ENCODE data around the gene EFCAB12. TPM values are rescaled to one million over a fixed set of nuclear protein-coding genes. Genes with fewer than 3 reads are reported as not detected.

Gene EFCAB12
- total and polyA plus RNA-seq, 9 donors = 0.04 to 0.41 (median 0.10) TPM

DNA sequence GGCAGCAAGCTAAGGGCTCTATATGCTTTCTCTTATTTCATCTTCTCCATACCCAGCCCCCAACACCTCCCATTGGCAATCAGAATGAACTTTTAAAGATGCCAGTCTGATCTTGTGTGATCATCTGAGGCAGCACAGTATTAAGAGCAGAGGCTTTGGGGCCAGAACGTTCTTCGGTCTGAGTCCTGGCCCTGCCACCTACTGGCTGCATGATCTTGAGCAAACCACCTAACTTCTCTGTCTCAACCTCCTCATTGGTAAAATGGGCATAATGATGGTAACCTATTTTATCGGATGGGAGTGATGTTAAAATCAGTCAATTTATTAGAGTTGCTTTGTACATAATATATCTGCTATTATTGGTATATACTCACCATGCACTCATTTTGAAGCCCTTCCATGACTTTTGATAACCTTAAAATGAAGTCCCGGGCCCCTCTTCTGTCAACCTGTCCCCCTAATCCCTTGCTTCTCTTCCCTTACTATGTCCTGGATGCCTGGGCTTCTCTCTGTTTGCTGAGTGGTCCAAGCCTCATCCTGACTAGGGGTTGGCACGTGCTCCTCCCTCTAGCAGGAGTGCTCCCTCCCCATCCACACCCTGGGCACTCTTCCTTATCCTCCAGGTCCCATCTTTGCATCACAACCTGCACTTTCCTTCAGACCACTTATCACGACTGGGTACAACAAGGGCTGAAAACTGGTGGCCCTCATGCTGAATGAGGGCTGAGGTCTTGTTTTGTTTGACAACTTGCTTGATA lies 6.3 kb downstream of the EFCAB12 start:
- H3K9me3 ChIP-seq (replicated peaks; ENCODE audit: control insufficient read depth, low read depth, low read length) = no peaks in the 10 kb centered on the region
- 93% methylated on average over 2 of the region's 6 CpGs for WGBS (ENCODE audit: insufficient coverage)
- H3K36me3 ChIP-seq (ENCODE audit: control insufficient read depth, insufficient read depth, low read length) = no peaks in the 10 kb centered on the region

GRCh38 chr3:129421236-129421883 lies 7.1 kb downstream of the EFCAB12 start:
- DNase-seq = no peak
- Histone ChIP-seq H3K4me1 (ENCODE audit: control insufficient read depth, insufficient read depth, low read length) (peaks cover 5% of the 10 kb centered on the region), H3K27ac (ENCODE audit: low read length) (no peak overlapping the region), H3K9me3 (replicated peaks; ENCODE audit: control insufficient read depth, low read depth, low read length) (no peaks in the 10 kb centered on the region), H3K27me3 (ENCODE audit: control insufficient read depth, insufficient read depth, low read length) (no peaks in the 10 kb centered on the region), H3K4me3 (ENCODE audit: low read length) (no peak overlapping the region), H3K36me3 (ENCODE audit: control insufficient read depth, insufficient read depth, low read length) (no peaks in the 10 kb centered on the region)
- 88% methylated on average over 9 of the region's 12 CpGs for WGBS (ENCODE audit: insufficient coverage)

More for the DNA sequence above, 6.3 kb downstream of the EFCAB12 start:
- DNase-seq = no peak
- H3K27ac ChIP-seq (ENCODE audit: low read length) = no peak overlapping the region
- no peaks in the 10 kb centered on the region for H3K27me3 ChIP-seq (ENCODE audit: control insufficient read depth, insufficient read depth, low read length)
- H3K4me3 ChIP-seq (ENCODE audit: low read length) = no peak overlapping the region
- peaks cover 5% of the 10 kb centered on the region for H3K4me1 ChIP-seq (ENCODE audit: control insufficient read depth, insufficient read depth, low read length)

GRCh38 chr3:129419476-129419875 lies 9.0 kb downstream of the EFCAB12 start:
- 60% methylated on average over 1 of the region's 4 CpGs for WGBS (ENCODE audit: insufficient coverage)
- no peaks in the 10 kb centered on the region for H3K27me3 ChIP-seq (ENCODE audit: control insufficient read depth, insufficient read depth, low read length)
- H3K36me3 ChIP-seq (ENCODE audit: control insufficient read depth, insufficient read depth, low read length) = no peaks in the 10 kb centered on the region
- H3K4me1 ChIP-seq (ENCODE audit: control insufficient read depth, insufficient read depth, low read length) = peaks cover 5% of the 10 kb centered on the region
- H3K27ac ChIP-seq (ENCODE audit: low read length) = no peak overlapping the region
- no peak overlapping the region for H3K4me3 ChIP-seq (ENCODE audit: low read length)
- no peak for DNase-seq
- no peaks in the 10 kb centered on the region for H3K9me3 ChIP-seq (replicated peaks; ENCODE audit: control insufficient read depth, low read depth, low read length)

DNA sequence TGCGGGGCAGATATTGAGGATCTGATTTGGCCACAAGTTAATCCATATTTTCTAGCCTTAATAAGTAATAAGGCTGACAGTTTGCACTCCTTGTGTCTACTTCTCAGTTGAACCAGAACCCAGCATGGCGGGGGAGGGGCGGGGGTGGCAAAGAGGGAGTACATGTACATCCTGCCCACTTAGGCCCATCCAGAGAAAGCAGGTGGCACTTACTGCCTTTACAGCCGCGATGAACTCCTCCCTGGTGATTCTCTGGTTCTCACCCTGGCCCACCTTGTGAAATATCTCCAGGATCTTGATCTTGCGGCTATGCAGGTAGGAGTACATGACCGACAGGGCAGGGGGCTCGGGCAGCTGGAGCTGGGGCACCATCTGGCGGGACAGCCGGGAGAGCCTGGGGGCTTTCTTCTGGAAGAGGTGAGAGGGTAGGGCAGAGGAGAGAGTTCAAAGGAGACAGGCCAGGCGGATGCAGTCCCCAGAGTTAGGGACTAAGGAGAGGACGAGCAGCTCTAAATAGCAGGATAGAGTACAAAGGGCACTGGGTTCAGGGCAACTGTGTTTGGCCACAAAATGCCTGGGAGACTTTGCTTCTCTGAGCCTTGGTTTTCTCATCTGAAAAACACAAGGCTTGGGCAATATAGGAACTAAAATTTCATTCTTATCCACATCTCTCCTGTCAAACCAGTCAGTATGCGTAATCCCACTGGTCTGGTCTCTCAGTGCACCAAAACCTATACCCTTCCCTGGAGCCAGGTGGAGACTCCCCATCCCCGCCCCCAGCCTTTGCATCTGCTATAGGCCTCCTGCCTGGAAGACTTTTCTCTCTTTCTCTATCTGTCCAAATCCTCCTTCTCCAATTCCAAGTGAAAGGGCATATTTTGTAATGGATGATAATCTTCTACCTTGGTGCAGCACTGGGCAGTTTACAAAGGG lies 10.1 kb downstream of the EFCAB12 start:
- no peak overlapping the region for H3K4me3 ChIP-seq (ENCODE audit: low read length)
- H3K27me3 ChIP-seq (ENCODE audit: control insufficient read depth, insufficient read depth, low read length) = no peaks in the 10 kb centered on the region
- H3K27ac ChIP-seq (ENCODE audit: low read length) = no peak overlapping the region
- DNase-seq = no peak
- WGBS (ENCODE audit: insufficient coverage) = 77% methylated on average over 12 of the region's 14 CpGs
- no peaks in the 10 kb centered on the region for H3K9me3 ChIP-seq (replicated peaks; ENCODE audit: control insufficient read depth, low read depth, low read length)
- no peaks in the 10 kb centered on the region for H3K36me3 ChIP-seq (ENCODE audit: control insufficient read depth, insufficient read depth, low read length)
- peaks cover 5% of the 10 kb centered on the region for H3K4me1 ChIP-seq (ENCODE audit: control insufficient read depth, insufficient read depth, low read length)

GRCh38 chr3:129417326-129417725 lies 11.1 kb downstream of the EFCAB12 start:
- H3K27me3 ChIP-seq (ENCODE audit: control insufficient read depth, insufficient read depth, low read length) = no peaks in the 10 kb centered on the region
- no peaks in the 10 kb centered on the region for H3K9me3 ChIP-seq (replicated peaks; ENCODE audit: control insufficient read depth, low read depth, low read length)
- H3K27ac ChIP-seq (ENCODE audit: low read length) = peak overlapping the region; percentile 67
- DNase-seq = peak; percentile 89
- no peak overlapping the region for H3K4me3 ChIP-seq (ENCODE audit: low read length)
- no peaks in the 10 kb centered on the region for H3K36me3 ChIP-seq (ENCODE audit: control insufficient read depth, insufficient read depth, low read length)
- peaks cover 5% of the 10 kb centered on the region for H3K4me1 ChIP-seq (ENCODE audit: control insufficient read depth, insufficient read depth, low read length)
- WGBS (ENCODE audit: insufficient coverage) = no CpG with 5 or more reads among the region's 1 CpG

GRCh38 chr3:129416415-129416814 lies 12.0 kb downstream of the EFCAB12 start:
- Histone ChIP-seq H3K36me3 (ENCODE audit: control insufficient read depth, insufficient read depth, low read length) (no peaks in the 10 kb centered on the region), H3K27ac (ENCODE audit: low read length) (no peak overlapping the region), H3K27me3 (ENCODE audit: control insufficient read depth, insufficient read depth, low read length) (no peaks in the 10 kb centered on the region), H3K9me3 (replicated peaks; ENCODE audit: control insufficient read depth, low read depth, low read length) (no peaks in the 10 kb centered on the region), H3K4me1 (ENCODE audit: control insufficient read depth, insufficient read depth, low read length) (peaks cover 5% of the 10 kb centered on the region), H3K4me3 (ENCODE audit: low read length) (no peak overlapping the region)
- DNase-seq = no peak
- no CpG with 5 or more reads among the region's 4 CpGs for WGBS (ENCODE audit: insufficient coverage)

- 92% methylated on average over 2 of the region's 6 CpGs for WGBS (ENCODE audit: insufficient coverage)
These were observed 12.6 kb downstream of the EFCAB12 start for GRCh38 chr3:129415830-129416229.

DNA sequence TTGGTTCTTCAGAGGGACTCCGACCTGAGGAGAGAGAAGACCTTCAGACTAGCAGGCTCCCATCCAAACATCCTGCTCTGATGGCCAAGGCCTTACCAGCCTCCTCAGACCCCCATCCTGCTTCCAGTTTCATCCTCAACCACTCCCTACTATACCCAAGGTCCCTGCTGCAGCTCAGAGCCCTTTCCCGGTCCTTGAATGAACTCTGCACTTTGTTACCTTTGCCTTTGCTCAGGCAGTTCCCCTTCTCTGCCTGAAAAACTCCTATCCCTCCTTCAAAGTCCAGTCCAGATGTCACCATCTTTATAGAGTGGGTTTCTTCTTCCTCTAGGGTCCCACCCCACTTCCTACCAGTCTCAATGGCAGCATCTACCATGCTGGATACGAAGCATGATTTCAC lies 13.1 kb downstream of the EFCAB12 start:
- 78% methylated on average over 1 of the region's 3 CpGs for WGBS (ENCODE audit: insufficient coverage)
- Histone ChIP-seq H3K36me3 (ENCODE audit: control insufficient read depth, insufficient read depth, low read length) (no peaks in the 10 kb centered on the region), H3K4me3 (ENCODE audit: low read length) (no peak overlapping the region), H3K27me3 (ENCODE audit: control insufficient read depth, insufficient read depth, low read length) (no peaks in the 10 kb centered on the region), H3K4me1 (ENCODE audit: control insufficient read depth, insufficient read depth, low read length) (peaks cover 5% of the 10 kb centered on the region), H3K9me3 (replicated peaks; ENCODE audit: control insufficient read depth, low read depth, low read length) (no peaks in the 10 kb centered on the region), H3K27ac (ENCODE audit: low read length) (no peak overlapping the region)
- DNase-seq = no peak

More at GRCh38 chr3:129415830-129416229, 12.6 kb downstream of the EFCAB12 start:
- peaks cover 5% of the 10 kb centered on the region for H3K4me1 ChIP-seq (ENCODE audit: control insufficient read depth, insufficient read depth, low read length)
- H3K9me3 ChIP-seq (replicated peaks; ENCODE audit: control insufficient read depth, low read depth, low read length) = no peaks in the 10 kb centered on the region
- H3K4me3 ChIP-seq (ENCODE audit: low read length) = no peak overlapping the region
- no peak overlapping the region for H3K27ac ChIP-seq (ENCODE audit: low read length)
- no peak for DNase-seq
- H3K27me3 ChIP-seq (ENCODE audit: control insufficient read depth, insufficient read depth, low read length) = no peaks in the 10 kb centered on the region
- no peaks in the 10 kb centered on the region for H3K36me3 ChIP-seq (ENCODE audit: control insufficient read depth, insufficient read depth, low read length)

GRCh38 chr3:129413687-129414506 lies 14.5 kb downstream of the EFCAB12 start:
- H3K27ac ChIP-seq (ENCODE audit: low read length) = no peak overlapping the region

More at GRCh38 chr3:129413687-129414506, 14.5 kb downstream of the EFCAB12 start:
- no peaks in the 10 kb centered on the region for H3K36me3 ChIP-seq (ENCODE audit: control insufficient read depth, insufficient read depth, low read length)
- no peaks in the 10 kb centered on the region for H3K27me3 ChIP-seq (ENCODE audit: control insufficient read depth, insufficient read depth, low read length)
- DNase-seq = no peak
- H3K4me3 ChIP-seq (ENCODE audit: low read length) = no peak overlapping the region
- 88% methylated on average over 1 of the region's 4 CpGs for WGBS (ENCODE audit: insufficient coverage)
- peaks cover 5% of the 10 kb centered on the region for H3K4me1 ChIP-seq (ENCODE audit: control insufficient read depth, insufficient read depth, low read length)
- no peaks in the 10 kb centered on the region for H3K9me3 ChIP-seq (replicated peaks; ENCODE audit: control insufficient read depth, low read depth, low read length)

Data from muscle of leg (tissue), 11 donors.